Fibroblast of lung (primary cell): ENCODE measurements around the gene VPS37D. TPM values are rescaled to one million over a fixed set of nuclear protein-coding genes. Genes with fewer than 3 reads are reported as not detected.

Experiments
- DNase-seq, 2 donors: peaks; one replicate each; pipeline versions ENCODE4 v3.0.0 to v3.0.0-alpha.2; 2010; ENCODE audit warnings: low read depth in 2 of 2
- H2AFZ ChIP-seq: 2 replicates; pipeline ENCODE4 v1.5.1; 2012; ENCODE audit warnings: low read length, control low read depth, inconsistent platforms
- H3K27ac ChIP-seq: 2 replicates; pipeline ENCODE4 v1.5.1; 2011; ENCODE audit warnings: low read length, control low read depth; ENCODE audit not compliant: insufficient read depth
- H3K27me3 ChIP-seq: 2 replicates; pipeline ENCODE4 v1.5.1; 2011; ENCODE audit warnings: mild to moderate bottlenecking, low read length; ENCODE audit not compliant: control insufficient read depth, insufficient read depth
- H3K36me3 ChIP-seq: 2 replicates; pipeline ENCODE4 v1.5.1; 2011; ENCODE audit warnings: low read length; ENCODE audit not compliant: control insufficient read depth, insufficient read depth
- H3K4me1 ChIP-seq: 2 replicates; pipeline ENCODE4 v1.5.1; 2011; ENCODE audit warnings: low read length; ENCODE audit not compliant: control insufficient read depth, insufficient read depth; ENCODE audit errors: extremely low read depth
- H3K4me2 ChIP-seq: 2 replicates; pipeline ENCODE4 v1.5.1; 2011; ENCODE audit warnings: low read length, control low read depth; ENCODE audit not compliant: insufficient read depth; ENCODE audit errors: extremely low read depth
- H3K4me3 ChIP-seq, 4 experiments: fragments of 200-600 bp in 1 of 4; sonication (generic) in 1 of 4; replicated peaks in 1 of 4; 2 replicates each; pipeline ENCODE4 v1.5.1; 2011 to 2016; ENCODE audit warnings: low read length in 4 of 4, low read depth in 3 of 4, mild to moderate bottlenecking in 3 of 4, control low read depth in 2 of 4, inconsistent platforms in 1 of 4, mixed read lengths in 1 of 4; ENCODE audit not compliant: insufficient read depth in 1 of 4; ENCODE audit errors: control extremely low read depth in 1 of 4
- H3K79me2 ChIP-seq: 2 replicates; pipeline ENCODE4 v1.5.1; 2012; ENCODE audit warnings: mild to moderate bottlenecking, low read length, inconsistent platforms; ENCODE audit not compliant: control insufficient read depth, insufficient read depth
- H3K9ac ChIP-seq: 2 replicates; pipeline ENCODE4 v1.5.1; 2011; ENCODE audit warnings: mild to moderate bottlenecking, low read length, control low read depth; ENCODE audit not compliant: insufficient read depth
- H3K9me3 ChIP-seq: 2 replicates; pipeline ENCODE4 v1.5.1; 2012; ENCODE audit warnings: low read depth, low read length; ENCODE audit not compliant: control insufficient read depth, insufficient read depth
- H4K20me1 ChIP-seq: 2 replicates; pipeline ENCODE4 v1.5.1; 2011; ENCODE audit warnings: low read length; ENCODE audit not compliant: control insufficient read depth, insufficient read depth; ENCODE audit errors: extremely low read depth
- EZH2 ChIP-seq: IDR thresholded peaks from 2 replicates; pipeline ENCODE4 v1.5.1; 2012; ENCODE audit warnings: low read length, control low read depth, mild to moderate bottlenecking; ENCODE audit errors: missing control alignments
- polyA plus RNA-seq, 2 donors: library from polyadenylated mRNA; depleted of rRNA in 1 of 2; stranded (reverse) in 1 of 2; unstranded in 1 of 2; fragments of >200 nt; gene quantifications; 2 replicates each; pipeline ENCODE4 v1.2.1, GENCODE V29; 2011 to 2012; ENCODE audit warnings: missing spikeins in 1 of 2
- total RNA-seq: library from RNA; depleted of rRNA; stranded (reverse); fragments of >200 nt; gene quantifications from 2 replicates; pipeline ENCODE4 v1.2.1, GENCODE V29; 2014
- TF ChIP-seq, protein P1 (sequence below), 2 donors: IDR thresholded peaks in 1 of 2; conservative IDR thresholded peaks in 1 of 2; 1 replicate in 1 of 2; 2 replicates in 1 of 2; pipeline ENCODE4 v1.5.1; 2011 to 2012; ENCODE audit warnings: low read length in 2 of 2, control low read depth in 1 of 2, inconsistent platforms in 1 of 2, low read depth in 1 of 2, mild to moderate bottlenecking in 1 of 2

The VPS37D gene
- total and polyA plus RNA-seq, 2 donors (not counting 1 experiment from before 2014, with no cell fraction given): 0.87 to 6.8 TPM

DNA sequence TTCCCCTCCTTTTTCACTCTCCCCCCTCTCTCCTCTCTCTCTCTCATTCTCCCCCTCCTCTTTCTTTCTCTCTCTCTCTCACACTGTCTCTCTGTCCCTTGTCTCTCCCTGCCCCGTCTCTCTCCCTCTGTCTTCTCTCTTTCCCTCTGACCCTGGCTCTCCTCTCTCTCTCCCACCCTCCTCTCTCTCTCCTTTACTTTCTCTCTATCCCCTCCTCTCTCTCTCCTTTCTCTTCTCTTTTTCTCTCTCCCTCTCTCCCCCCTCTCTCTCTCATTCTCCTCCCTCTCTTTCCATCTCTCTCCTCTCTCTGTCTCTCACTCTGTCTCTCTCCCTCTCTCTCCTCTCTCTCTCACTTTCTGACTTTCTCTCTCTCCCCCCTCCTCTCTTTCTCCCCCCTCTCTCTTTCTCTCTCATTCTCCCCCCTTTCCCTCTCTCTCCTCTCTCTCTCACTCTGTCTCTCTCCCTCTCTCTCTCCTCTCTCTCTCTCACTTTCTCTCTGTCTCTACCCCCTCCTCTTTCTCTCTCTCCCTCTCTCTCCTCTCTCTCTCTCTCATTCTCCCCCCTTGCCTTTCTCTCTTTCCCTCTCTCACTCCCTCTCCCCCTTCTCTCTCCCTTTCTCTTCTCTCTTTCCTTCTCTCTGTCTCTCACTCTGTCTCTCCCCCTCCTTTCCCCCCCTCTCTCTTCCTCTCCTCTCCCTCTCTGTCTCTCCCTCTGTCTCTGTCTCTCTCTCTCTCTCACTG, 18.9 kb upstream of the VPS37D start:
- no peaks in the 10 kb centered on the region for H3K9me3 ChIP-seq
- H2AFZ ChIP-seq: no peak overlapping the region
- no peaks in the 10 kb centered on the region for H3K79me2 ChIP-seq
- no peak overlapping the region for H3K27ac ChIP-seq
- no peak overlapping the region for H3K4me2 ChIP-seq
- no peak overlapping the region for H3K4me3 ChIP-seq
- no peaks in the 10 kb centered on the region for H3K36me3 ChIP-seq
- no peak for DNase-seq
- no peaks in the 10 kb centered on the region for H4K20me1 ChIP-seq
- no peak overlapping the region for H3K9ac ChIP-seq
- H3K4me1 ChIP-seq: no peaks in the 10 kb centered on the region
- TF ChIP-seq, protein P1, sequence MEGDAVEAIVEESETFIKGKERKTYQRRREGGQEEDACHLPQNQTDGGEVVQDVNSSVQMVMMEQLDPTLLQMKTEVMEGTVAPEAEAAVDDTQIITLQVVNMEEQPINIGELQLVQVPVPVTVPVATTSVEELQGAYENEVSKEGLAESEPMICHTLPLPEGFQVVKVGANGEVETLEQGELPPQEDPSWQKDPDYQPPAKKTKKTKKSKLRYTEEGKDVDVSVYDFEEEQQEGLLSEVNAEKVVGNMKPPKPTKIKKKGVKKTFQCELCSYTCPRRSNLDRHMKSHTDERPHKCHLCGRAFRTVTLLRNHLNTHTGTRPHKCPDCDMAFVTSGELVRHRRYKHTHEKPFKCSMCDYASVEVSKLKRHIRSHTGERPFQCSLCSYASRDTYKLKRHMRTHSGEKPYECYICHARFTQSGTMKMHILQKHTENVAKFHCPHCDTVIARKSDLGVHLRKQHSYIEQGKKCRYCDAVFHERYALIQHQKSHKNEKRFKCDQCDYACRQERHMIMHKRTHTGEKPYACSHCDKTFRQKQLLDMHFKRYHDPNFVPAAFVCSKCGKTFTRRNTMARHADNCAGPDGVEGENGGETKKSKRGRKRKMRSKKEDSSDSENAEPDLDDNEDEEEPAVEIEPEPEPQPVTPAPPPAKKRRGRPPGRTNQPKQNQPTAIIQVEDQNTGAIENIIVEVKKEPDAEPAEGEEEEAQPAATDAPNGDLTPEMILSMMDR (conservative IDR thresholded peaks at IDR 0.05 in 1 of 2, IDR thresholded peaks at IDR 0.05 in 1 of 2; ENCODE audit: low read depth in 1 of 2, low read length in 2 of 2): no peak
- TF ChIP-seq EZH2: peak; percentile 28
- peaks cover 53% of the 10 kb centered on the region for H3K27me3 ChIP-seq

DNA sequence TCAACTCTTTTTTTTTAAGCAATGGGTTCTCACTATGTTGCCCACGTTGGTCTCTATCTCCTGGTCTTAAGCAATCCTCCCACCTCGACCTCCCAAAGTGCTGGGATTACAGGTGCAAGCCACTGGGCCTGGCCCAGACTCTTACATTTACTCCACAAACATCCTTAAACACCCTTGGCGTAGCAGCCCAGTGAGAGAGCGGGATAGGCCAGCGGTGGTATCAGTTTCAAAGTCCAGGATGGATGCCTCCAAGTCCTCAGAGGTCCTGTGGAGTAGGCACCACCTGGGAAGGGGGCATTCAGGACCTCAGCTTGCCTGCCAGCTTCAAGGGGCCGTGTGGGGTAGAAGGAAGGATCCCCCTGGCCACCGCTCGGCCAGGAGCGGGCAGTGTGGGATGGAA, 18.1 kb upstream of the VPS37D start:
- H3K27me3 ChIP-seq: peaks cover 51% of the 10 kb centered on the region
- no peaks in the 10 kb centered on the region for H3K36me3 ChIP-seq
- H2AFZ ChIP-seq: no peak overlapping the region
- DNase-seq: no peak
- H4K20me1 ChIP-seq: no peaks in the 10 kb centered on the region
- H3K27ac ChIP-seq: no peak overlapping the region
- no peaks in the 10 kb centered on the region for H3K9me3 ChIP-seq
- no peak overlapping the region for H3K9ac ChIP-seq
- no peak overlapping the region for H3K4me3 ChIP-seq
- H3K4me1 ChIP-seq: no peaks in the 10 kb centered on the region
- H3K79me2 ChIP-seq: no peaks in the 10 kb centered on the region
- H3K4me2 ChIP-seq: no peak overlapping the region
- TF ChIP-seq, protein P1 (conservative IDR thresholded peaks at IDR 0.05 in 1 of 2, IDR thresholded peaks at IDR 0.05 in 1 of 2; ENCODE audit: low read depth in 1 of 2, low read length in 2 of 2): no peak
- no peak for TF ChIP-seq EZH2

DNA sequence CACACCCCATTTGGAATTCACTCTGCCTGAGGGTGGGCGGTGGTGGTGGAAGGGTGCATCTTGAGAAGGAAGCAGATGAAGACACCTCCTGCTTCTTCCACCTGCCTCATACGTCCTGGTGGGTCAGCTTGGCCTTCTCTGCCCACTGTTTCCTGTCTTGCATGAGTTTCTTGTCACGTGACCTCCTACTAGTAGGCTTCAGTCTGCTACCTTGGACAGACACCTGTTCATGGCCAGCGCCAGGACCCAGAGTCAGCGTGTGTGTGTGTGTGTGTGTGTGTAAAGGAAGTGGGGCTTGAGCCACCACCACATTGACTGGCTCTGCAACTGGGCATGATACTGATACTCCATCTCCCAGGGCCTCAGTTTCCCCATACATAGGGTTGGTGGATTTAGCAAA, 17.1 kb upstream of the VPS37D start:
- H3K4me3 ChIP-seq: no peak overlapping the region
- H3K4me2 ChIP-seq: no peak overlapping the region
- no peak overlapping the region for H3K9ac ChIP-seq
- DNase-seq: no peak
- H4K20me1 ChIP-seq: no peaks in the 10 kb centered on the region
- H3K36me3 ChIP-seq: no peaks in the 10 kb centered on the region
- H3K27me3 ChIP-seq: peaks cover 49% of the 10 kb centered on the region
- H2AFZ ChIP-seq: no peak overlapping the region
- no peaks in the 10 kb centered on the region for H3K4me1 ChIP-seq
- no peaks in the 10 kb centered on the region for H3K9me3 ChIP-seq
- H3K79me2 ChIP-seq: no peaks in the 10 kb centered on the region
- no peak for TF ChIP-seq EZH2
- TF ChIP-seq, protein P1 (conservative IDR thresholded peaks at IDR 0.05 in 1 of 2, IDR thresholded peaks at IDR 0.05 in 1 of 2; ENCODE audit: low read depth in 1 of 2, low read length in 2 of 2): no peak
- no peak overlapping the region for H3K27ac ChIP-seq
